ENCODE measurements around the gene LIMD2. TPM values are rescaled to one million over a fixed set of nuclear protein-coding genes. Genes with fewer than 3 reads are reported as not detected.

Gene LIMD2
- total and polyA plus RNA-seq, 2 donors (not counting 1 experiment from before 2014, with no cell fraction given): 2.9 to 3.1 TPM

DNA sequence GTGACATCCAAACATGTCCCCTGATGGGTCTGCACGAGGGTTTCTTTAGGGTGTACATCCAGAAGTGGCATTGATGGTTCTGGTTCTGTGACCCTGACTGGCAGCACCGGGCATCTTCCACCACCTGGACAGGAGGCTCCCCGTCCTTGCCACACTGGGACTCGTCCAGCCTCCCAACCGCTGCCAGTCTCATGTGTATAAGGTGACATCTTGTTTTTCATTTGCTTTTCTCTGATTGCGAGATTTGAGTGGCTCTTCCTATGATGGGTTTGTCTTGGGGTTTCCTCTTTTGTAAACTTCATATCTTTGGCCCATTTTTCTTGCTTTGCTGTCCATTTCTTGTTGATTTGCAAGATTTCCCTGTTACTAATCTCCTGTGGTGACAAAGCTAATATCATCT, 9.2 kb upstream of the LIMD2 start:
- Histone ChIP-seq H3K4me2 (ENCODE audit: extremely low read depth, insufficient read depth, low read length) (no peak overlapping the region), H3K9me3 (ENCODE audit: control insufficient read depth, insufficient read depth, low read depth, low read length) (no peaks in the 10 kb centered on the region), H3K36me3 (ENCODE audit: control insufficient read depth, insufficient read depth, low read length) (peaks cover 8% of the 10 kb centered on the region), H3K79me2 (ENCODE audit: control insufficient read depth, insufficient read depth, low read length) (no peaks in the 10 kb centered on the region), H3K4me1 (ENCODE audit: control insufficient read depth, extremely low read depth, insufficient read depth, low read length) (no peaks in the 10 kb centered on the region), H3K9ac (ENCODE audit: insufficient read depth, low read length) (no peak overlapping the region), H3K27me3 (ENCODE audit: control insufficient read depth, insufficient read depth, low read length) (no peaks in the 10 kb centered on the region), H3K27ac (ENCODE audit: insufficient read depth, low read length) (no peak overlapping the region), H3K4me3 (replicated peaks in 1 of 4; ENCODE audit: control extremely low read depth in 1 of 4, insufficient read depth in 1 of 4, low read depth in 3 of 4, low read length in 4 of 4) (no peak overlapping the region), H2AFZ (ENCODE audit: low read length) (no peak overlapping the region), H4K20me1 (ENCODE audit: control insufficient read depth, extremely low read depth, insufficient read depth, low read length) (no peaks in the 10 kb centered on the region)
- DNase-seq (ENCODE audit: low read depth in 2 of 2): no peak
- TF ChIP-seq EZH2 (IDR thresholded peaks at IDR 0.05; ENCODE audit: low read length, missing control alignments) (no peak), CTCF (conservative IDR thresholded peaks at IDR 0.05 in 1 of 2, IDR thresholded peaks at IDR 0.05 in 1 of 2; ENCODE audit: low read depth in 1 of 2, low read length in 2 of 2) (no peak)

GRCh38 chr17:63707151-63707550, 7.2 kb upstream of the LIMD2 start:
- Histone ChIP-seq H3K27me3 (ENCODE audit: control insufficient read depth, insufficient read depth, low read length) (no peaks in the 10 kb centered on the region), H3K4me2 (ENCODE audit: extremely low read depth, insufficient read depth, low read length) (no peak overlapping the region), H3K4me3 (replicated peaks in 1 of 4; ENCODE audit: control extremely low read depth in 1 of 4, insufficient read depth in 1 of 4, low read depth in 3 of 4, low read length in 4 of 4) (no peak overlapping the region), H4K20me1 (ENCODE audit: control insufficient read depth, extremely low read depth, insufficient read depth, low read length) (no peaks in the 10 kb centered on the region), H3K27ac (ENCODE audit: insufficient read depth, low read length) (no peak overlapping the region), H3K9ac (ENCODE audit: insufficient read depth, low read length) (no peak overlapping the region), H3K79me2 (ENCODE audit: control insufficient read depth, insufficient read depth, low read length) (no peaks in the 10 kb centered on the region), H3K4me1 (ENCODE audit: control insufficient read depth, extremely low read depth, insufficient read depth, low read length) (no peaks in the 10 kb centered on the region), H3K36me3 (ENCODE audit: control insufficient read depth, insufficient read depth, low read length) (peaks cover 11% of the 10 kb centered on the region), H3K9me3 (ENCODE audit: control insufficient read depth, insufficient read depth, low read depth, low read length) (no peaks in the 10 kb centered on the region), H2AFZ (ENCODE audit: low read length) (no peak overlapping the region)
- no peak for DNase-seq (ENCODE audit: low read depth in 2 of 2)
- TF ChIP-seq CTCF (conservative IDR thresholded peaks at IDR 0.05 in 1 of 2, IDR thresholded peaks at IDR 0.05 in 1 of 2; ENCODE audit: low read depth in 1 of 2, low read length in 2 of 2): no peak
- TF ChIP-seq EZH2 (IDR thresholded peaks at IDR 0.05; ENCODE audit: low read length, missing control alignments): no peak

GRCh38 chr17:63706336-63707082, 6.6 kb upstream of the LIMD2 start:
- H3K27me3 ChIP-seq (ENCODE audit: control insufficient read depth, insufficient read depth, low read length): no peaks in the 10 kb centered on the region

More at GRCh38 chr17:63706336-63707082, 6.6 kb upstream of the LIMD2 start:
- Histone ChIP-seq H3K4me1 (ENCODE audit: control insufficient read depth, extremely low read depth, insufficient read depth, low read length) (no peaks in the 10 kb centered on the region), H3K36me3 (ENCODE audit: control insufficient read depth, insufficient read depth, low read length) (peaks cover 11% of the 10 kb centered on the region), H3K9me3 (ENCODE audit: control insufficient read depth, insufficient read depth, low read depth, low read length) (no peaks in the 10 kb centered on the region), H4K20me1 (ENCODE audit: control insufficient read depth, extremely low read depth, insufficient read depth, low read length) (no peaks in the 10 kb centered on the region), H3K79me2 (ENCODE audit: control insufficient read depth, insufficient read depth, low read length) (no peaks in the 10 kb centered on the region), H3K9ac (ENCODE audit: insufficient read depth, low read length) (no peak overlapping the region), H2AFZ (ENCODE audit: low read length) (no peak overlapping the region), H3K27ac (ENCODE audit: insufficient read depth, low read length) (no peak overlapping the region), H3K4me2 (ENCODE audit: extremely low read depth, insufficient read depth, low read length) (no peak overlapping the region), H3K4me3 (replicated peaks in 1 of 4; ENCODE audit: control extremely low read depth in 1 of 4, insufficient read depth in 1 of 4, low read depth in 3 of 4, low read length in 4 of 4) (no peak overlapping the region)
- no peak for TF ChIP-seq EZH2 (IDR thresholded peaks at IDR 0.05; ENCODE audit: low read length, missing control alignments)
- TF ChIP-seq CTCF (conservative IDR thresholded peaks at IDR 0.05 in 1 of 2, IDR thresholded peaks at IDR 0.05 in 1 of 2; ENCODE audit: low read depth in 1 of 2, low read length in 2 of 2): no peak
- DNase-seq (ENCODE audit: low read depth in 2 of 2): no peak

Data from fibroblast of lung (primary cell).